HFF-Myc (cell line): ENCODE data around the gene PCGF1.

ENCODE experiments used
- DNase-seq: peaks from one replicate; pipeline ENCODE4 v3.0.0-alpha.2; 2011; ENCODE audit warnings: low read depth; ENCODE audit errors: extremely low read depth
- H3K4me3 ChIP-seq: replicated peaks from 2 replicates; pipeline ENCODE4 v1.5.1; 2011; ENCODE audit warnings: low read depth, mild to moderate bottlenecking, control low read depth, low read length
- CTCF ChIP-seq: IDR thresholded peaks from 2 replicates; pipeline ENCODE4 v1.5.1; 2012; ENCODE audit warnings: mild to moderate bottlenecking, low read depth, low read length, control low read depth; ENCODE audit errors: missing control alignments

Gene PCGF1

GRCh38 chr2:74507145-74507925 is at the start of gene PCGF1:
TSS of gene PCGF1 (minus strand) at chr2:74507695. CDS start at chr2:74507668, 27 bp downstream.
- peak within 1 kb of the TSS; percentile 73 for H3K4me3 ChIP-seq
- DNase-seq: peak; percentile 92
- peak; percentile 60 for TF ChIP-seq CTCF

- DNase-seq: no peak
- no peak overlapping the region for H3K4me3 ChIP-seq
- no peak for TF ChIP-seq CTCF
Observed at GRCh38 chr2:74556831-74557370, 49.4 kb upstream of the PCGF1 start.

GRCh38 chr2:74556159-74556558 is 48.7 kb upstream of the PCGF1 start:
- no peak overlapping the region for H3K4me3 ChIP-seq
- TF ChIP-seq CTCF: no peak
- no peak for DNase-seq

- no peak for DNase-seq
- TF ChIP-seq CTCF: no peak
- peak overlapping the region; percentile 73 for H3K4me3 ChIP-seq
Observed at GRCh38 chr2:74555610-74556103, 48.2 kb upstream of the PCGF1 start.

- DNase-seq: no peak
- peak overlapping the region; percentile 73 for H3K4me3 ChIP-seq
- no peak for TF ChIP-seq CTCF
Observed at GRCh38 chr2:74554820-74555531, 47.5 kb upstream of the PCGF1 start.

- H3K4me3 ChIP-seq: peak within 1 kb of the TSS; percentile 73
- DNase-seq: no peak
- no peak for TF ChIP-seq CTCF
Observed at GRCh38 chr2:74553892-74554819, 46.7 kb upstream of the PCGF1 start, which contains the start of the genes DOK1 and LOXL3. TSS of gene DOK1 (plus strand) at chr2:74554720. CDS start at chr2:74554755, 35 bp downstream. TSS of gene LOXL3 (minus strand) at chr2:74553942. CDS start at chr2:74552634, 1,308 bp downstream.
